GM06990 (cell line): ENCODE measurements around the gene PITPNM3.
A peak's percentile ranks its signal among the peaks of the same experiment; 100 is the strongest.

Experiments used
- DNase-seq: peaks from one replicate; pipeline ENCODE4 v3.0.0-alpha.2; 2011; ENCODE audit not compliant: insufficient read length; ENCODE audit errors: extremely low read depth
- H3K27me3 ChIP-seq: replicated peaks from 2 replicates; pipeline ENCODE4 v1.6.0; 2011; ENCODE audit warnings: low read length; ENCODE audit not compliant: control insufficient read depth, insufficient read depth
- H3K36me3 ChIP-seq: 2 replicates; pipeline ENCODE4 v1.5.1; 2011; ENCODE audit warnings: low read length; ENCODE audit not compliant: control insufficient read depth, insufficient read depth
- H3K4me3 ChIP-seq: replicated peaks from 2 replicates; pipeline ENCODE4 v1.5.1; 2011; ENCODE audit warnings: low read depth, mild to moderate bottlenecking, control low read depth, low read length
- CTCF ChIP-seq: IDR thresholded peaks from 2 replicates; pipeline ENCODE4 v1.5.1; 2011; ENCODE audit warnings: low read length, control low read depth, mild to moderate bottlenecking, inconsistent platforms; ENCODE audit not compliant: insufficient read depth, poor library complexity, severe bottlenecking

The PITPNM3 gene

GRCh38 chr17:6474906-6475305 is 81.4 kb downstream of the PITPNM3 start:
- no peak for TF ChIP-seq CTCF
- H3K36me3 ChIP-seq = no peaks in the 10 kb centered on the region
- H3K4me3 ChIP-seq = no peak overlapping the region
- DNase-seq = no peak
- H3K27me3 ChIP-seq = no peaks in the 10 kb centered on the region

GRCh38 chr17:6474376-6474775 is 82.0 kb downstream of the PITPNM3 start:
- H3K27me3 ChIP-seq = no peaks in the 10 kb centered on the region
- H3K36me3 ChIP-seq = no peaks in the 10 kb centered on the region
- DNase-seq = no peak
- no peak overlapping the region for H3K4me3 ChIP-seq
- no peak for TF ChIP-seq CTCF

- H3K36me3 ChIP-seq = no peaks in the 10 kb centered on the region
- TF ChIP-seq CTCF = peak; percentile 92
- DNase-seq = peak; percentile 25
- H3K4me3 ChIP-seq = no peak overlapping the region
- no peaks in the 10 kb centered on the region for H3K27me3 ChIP-seq
These were observed 83.1 kb downstream of the PITPNM3 start for GRCh38 chr17:6473128-6473767.

GRCh38 chr17:6472517-6472916 is 83.8 kb downstream of the PITPNM3 start:
- no peaks in the 10 kb centered on the region for H3K36me3 ChIP-seq
- H3K27me3 ChIP-seq = no peaks in the 10 kb centered on the region; the same call in 1 of the 2 replicates
- no peak for DNase-seq
- no peak for TF ChIP-seq CTCF
- H3K4me3 ChIP-seq = no peak overlapping the region

- Histone ChIP-seq H3K27me3 (no peaks in the 10 kb centered on the region; the same call in 1 of the 2 replicates), H3K36me3 (no peaks in the 10 kb centered on the region), H3K4me3 (no peak overlapping the region)
- no peak for TF ChIP-seq CTCF
- no peak for DNase-seq
These were observed 84.6 kb downstream of the PITPNM3 start for GRCh38 chr17:6471531-6472465.
